Activated CD4-positive, alpha-beta T cell treated with anti-CD3 and anti-CD28 coated beads, Interleukin-2, amount 50 U/mL, for 48 hours (primary cell): ENCODE measurements around the gene TSG101.

Source experiments
- DNase-seq, 2 experiments: peaks; one replicate each; pipeline ENCODE4 v3.0.0-alpha.2; 2020

The TSG101 gene, protein sequence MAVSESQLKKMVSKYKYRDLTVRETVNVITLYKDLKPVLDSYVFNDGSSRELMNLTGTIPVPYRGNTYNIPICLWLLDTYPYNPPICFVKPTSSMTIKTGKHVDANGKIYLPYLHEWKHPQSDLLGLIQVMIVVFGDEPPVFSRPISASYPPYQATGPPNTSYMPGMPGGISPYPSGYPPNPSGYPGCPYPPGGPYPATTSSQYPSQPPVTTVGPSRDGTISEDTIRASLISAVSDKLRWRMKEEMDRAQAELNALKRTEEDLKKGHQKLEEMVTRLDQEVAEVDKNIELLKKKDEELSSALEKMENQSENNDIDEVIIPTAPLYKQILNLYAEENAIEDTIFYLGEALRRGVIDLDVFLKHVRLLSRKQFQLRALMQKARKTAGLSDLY

DNA sequence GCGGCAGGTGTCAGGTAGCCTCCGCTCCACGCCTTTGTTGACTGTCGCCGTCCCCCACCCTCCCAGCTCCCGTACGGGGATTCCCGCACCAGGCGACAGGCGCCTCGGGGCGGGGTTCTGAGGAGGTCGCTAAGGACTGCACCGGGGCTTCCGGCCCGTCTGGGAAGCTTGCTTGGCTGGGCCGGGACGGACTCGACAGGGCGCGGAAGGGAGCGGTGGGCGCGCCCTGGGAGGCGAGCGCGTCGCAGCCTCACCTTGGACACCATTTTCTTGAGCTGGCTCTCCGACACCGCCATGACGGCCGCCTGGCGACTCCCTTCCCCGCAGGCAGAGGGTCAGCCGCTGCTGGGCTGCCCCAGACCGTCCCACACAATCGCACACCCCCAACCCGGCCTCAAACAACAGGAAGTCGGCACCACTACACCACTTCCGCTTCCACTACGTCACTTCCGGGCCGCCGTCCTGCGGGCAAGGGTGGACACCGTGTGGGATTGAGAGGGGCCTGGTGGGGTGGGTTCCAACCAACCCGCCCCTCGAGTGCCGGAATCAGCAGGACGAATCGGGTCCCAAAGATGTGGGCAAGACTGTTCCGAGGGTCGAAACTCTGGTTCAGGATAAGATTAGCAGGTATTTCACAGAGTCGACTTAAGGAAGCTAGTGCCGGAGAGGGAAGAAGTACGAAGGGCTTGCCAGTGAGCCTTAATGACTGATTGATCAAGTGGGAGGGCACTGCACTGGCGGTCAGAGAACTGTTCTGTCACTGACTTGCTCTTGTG, at the start of gene TSG101:
Gene TSG101, minus strand, starts transcription at position 422 of the 776 bp plus-strand sequence. Its CDS starts 126 bp downstream, at position 296.
- peak; percentile 94 to 95 for DNase-seq

DNA sequence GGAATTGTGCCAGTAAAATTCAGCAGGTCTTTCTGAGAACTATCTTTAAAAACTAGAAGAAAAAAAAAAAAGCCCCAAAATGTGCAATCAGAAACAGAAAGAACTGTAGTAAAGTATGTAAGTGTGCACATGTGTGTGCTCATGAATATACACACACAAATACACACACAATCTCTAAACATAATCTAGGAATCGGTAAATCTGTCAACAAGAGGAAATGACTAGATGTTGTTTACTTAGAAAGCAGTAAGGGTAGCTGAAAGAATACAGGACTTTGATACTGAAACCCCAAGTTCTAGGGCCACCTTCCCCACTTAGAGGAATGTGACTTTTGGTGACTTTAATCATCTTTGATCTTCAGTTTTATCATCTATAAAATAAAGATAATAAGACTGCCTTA, 48.6 kb upstream of the TSG101 start:
- DNase-seq, result no peak

DNA sequence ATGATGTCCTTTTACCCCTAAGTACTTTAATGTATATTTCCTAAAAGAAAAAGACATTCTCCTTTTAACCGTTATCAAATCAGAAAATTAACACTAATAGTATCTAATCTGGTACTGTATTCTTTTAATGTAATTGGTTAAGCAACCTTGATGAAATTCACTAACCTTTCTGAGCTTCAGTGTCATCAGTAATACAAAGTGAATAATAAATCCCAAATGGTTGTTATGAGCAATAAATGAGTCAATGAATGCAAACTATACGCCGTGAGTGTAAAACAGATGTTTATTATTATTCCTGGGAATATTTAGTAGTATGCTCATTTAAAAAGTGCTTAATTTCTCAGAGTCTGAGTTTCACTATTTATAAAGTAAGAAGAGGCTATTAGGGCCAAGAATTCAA, 40.3 kb upstream of the TSG101 start:
- no peak for DNase-seq

DNA sequence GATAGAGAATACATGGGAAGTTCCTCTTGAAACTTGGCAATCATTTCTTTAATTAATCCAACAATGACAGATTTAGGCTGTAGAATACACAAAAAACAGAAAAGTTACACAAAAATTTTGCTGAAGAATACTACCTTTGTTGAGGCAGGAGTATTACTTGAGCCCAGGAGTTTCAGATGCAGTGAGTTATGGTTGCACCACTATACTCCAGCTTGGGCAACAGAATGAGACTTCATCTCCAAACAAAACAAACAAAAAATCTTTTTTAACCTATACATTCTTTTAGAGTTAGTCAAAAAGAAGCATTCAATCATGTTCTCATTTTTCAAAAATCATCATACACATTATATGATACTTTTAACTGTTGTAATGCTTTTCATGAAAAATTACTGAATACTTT, 39.7 kb upstream of the TSG101 start:
- DNase-seq, result no peak

DNA sequence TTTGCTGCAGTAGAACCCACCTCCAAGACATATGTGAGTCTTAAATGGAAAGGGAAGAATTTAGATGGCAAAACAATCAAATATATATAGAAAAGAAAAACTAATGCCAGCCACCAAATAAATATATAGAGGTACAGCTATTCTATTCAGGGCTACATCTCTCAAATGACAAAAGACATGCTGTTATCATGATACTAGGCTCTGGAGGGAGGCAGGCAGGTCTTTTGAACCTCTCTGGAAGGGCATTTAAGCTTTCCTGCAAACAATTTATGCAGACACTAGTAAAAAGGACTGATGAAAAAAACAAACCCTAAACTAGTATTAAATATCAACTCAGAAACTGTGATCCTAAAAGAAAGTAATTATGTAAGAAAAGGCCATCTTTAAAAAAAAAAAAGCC, 37.4 kb upstream of the TSG101 start:
- no peak for DNase-seq

DNA sequence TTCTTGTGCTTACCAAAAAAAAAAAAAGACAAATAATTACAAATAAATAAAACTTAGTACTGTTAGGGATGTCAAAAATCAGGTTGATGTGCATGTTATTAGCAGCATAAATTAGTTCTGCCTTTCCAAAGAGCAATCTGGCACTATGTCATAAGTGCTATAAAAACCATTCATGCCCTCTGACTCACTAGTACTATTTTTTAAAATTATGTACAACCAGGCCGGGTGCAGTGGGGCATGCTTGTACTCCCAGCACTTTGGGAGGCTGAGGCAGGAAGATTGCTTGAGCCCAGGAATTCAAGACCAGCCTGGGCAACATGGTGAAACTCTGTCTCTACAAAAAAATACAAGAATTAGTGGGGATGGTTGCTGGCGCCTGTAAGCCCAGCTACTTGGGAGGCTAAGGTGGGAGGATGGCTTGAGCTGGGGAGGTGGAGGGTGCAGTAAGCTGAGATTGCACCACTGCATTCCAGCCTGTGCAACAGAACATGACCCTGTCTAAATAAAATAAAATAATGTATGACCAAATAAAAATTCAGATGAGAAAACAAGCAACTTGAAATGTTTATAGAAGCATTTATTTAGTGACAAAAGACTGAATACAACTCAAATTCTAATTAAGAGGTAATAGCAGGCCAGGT, 36.5 kb upstream of the TSG101 start:
- no peak for DNase-seq

DNA sequence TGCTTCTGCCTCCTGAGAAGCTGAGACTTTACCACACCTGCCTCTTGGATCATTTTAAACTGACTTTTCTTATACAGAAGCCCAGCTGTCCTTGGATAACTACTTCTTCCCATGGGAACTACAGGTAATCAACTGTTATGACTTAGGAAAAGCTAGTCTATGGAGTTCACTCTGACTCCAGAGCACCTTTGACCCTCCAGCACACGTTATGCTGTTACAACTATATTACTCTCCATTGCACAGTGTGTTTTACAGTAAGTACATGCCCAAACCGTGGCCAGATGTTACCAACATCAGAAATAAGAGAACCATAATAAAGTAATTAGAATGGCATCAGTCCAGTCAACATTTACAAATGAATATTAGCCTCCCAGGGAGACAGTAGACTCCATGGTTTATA, 21.3 kb upstream of the TSG101 start:
- DNase-seq, result no peak

DNA sequence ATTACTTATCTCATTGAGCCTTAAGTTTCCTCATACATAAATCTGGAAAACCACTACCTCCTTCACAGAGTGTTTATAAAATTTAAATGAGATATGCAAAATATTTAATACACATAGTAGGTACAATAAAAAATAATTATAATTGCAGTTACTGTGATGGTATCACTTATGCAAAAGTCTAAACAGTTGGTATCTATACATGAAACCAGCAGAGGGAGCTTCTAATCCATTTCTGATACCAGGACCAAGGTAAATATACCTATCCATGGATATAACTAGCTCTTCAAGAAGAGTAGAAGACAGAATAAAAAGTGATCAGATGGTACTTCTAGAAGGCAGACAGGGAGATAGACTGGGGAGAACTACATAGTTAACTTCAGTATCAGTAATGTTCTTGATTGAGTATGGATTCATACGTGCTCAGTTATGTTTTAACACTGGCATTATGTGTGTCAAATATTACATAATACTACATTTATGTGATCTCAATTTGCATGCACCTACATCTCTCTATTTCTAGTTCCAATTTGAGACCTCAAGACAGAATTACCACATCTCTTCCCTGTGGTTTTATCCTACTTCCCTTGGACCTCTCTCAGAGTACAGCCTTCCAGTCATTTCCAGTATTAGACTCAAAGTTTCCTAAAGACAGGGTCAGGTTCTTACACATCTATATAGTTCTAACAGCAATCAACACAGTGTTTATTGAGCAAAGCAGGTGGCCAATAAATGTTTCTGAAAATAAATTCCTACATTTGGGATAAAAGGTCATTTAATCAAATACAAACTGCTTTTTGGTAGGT, 13.7 kb upstream of the TSG101 start:
- no peak for DNase-seq

DNA sequence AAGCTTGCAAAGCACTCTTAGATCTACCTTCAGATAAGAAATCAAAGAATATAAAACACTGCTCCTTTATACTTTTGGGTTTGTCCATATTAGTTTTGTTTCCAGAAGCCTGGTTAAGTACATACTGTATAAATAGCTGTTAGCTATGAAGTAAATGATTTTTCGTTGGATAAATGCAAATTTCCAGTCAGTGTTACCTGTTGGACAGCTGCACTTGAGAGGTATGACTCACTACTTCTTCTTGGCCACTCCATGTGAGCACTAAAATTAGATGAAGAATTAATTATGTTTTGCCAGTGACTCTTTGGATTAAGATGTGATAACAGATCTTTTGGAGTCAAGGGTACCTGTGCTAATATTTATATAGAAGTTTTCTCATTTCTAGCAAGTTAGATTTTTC, 9.5 kb upstream of the TSG101 start:
- DNase-seq, result no peak

DNA sequence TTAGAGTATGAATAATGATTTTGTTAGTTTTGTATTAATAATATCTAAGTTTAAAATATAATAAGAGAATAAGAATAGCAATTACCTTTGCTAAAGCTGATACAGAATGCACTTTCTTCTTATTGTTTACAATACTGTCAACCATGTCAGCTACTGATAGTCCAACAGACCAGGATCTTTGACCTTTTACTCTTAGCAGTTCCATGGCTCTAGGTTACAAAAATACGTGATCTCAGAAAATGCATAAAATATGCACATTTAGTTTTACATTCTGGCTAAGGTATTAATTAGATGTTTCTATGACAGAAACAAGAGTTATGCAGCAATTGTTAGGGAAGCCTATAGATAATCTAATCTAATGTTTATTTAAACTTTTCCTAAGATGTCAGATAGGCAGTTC, 7.5 kb upstream of the TSG101 start:
- DNase-seq, result no peak

DNA sequence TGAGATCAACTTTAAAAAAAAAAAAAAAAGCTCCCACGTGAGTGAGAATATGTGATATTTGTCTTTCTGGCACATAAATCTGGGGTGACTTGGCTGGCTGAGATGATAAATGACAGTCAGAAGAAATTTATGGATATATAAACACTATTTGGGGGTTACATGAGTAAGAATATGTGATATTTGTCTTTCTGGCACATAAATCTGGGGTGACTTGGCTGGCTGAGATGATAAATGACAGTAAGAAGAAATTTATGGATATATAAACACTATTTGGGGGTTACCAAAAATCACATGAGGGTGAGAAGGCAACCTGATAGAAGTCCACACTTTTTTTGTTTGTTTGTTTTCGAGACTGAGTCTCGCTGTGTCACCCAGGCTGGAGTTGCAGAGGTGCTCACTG, 6.6 kb upstream of the TSG101 start:
- DNase-seq, result no peak

DNA sequence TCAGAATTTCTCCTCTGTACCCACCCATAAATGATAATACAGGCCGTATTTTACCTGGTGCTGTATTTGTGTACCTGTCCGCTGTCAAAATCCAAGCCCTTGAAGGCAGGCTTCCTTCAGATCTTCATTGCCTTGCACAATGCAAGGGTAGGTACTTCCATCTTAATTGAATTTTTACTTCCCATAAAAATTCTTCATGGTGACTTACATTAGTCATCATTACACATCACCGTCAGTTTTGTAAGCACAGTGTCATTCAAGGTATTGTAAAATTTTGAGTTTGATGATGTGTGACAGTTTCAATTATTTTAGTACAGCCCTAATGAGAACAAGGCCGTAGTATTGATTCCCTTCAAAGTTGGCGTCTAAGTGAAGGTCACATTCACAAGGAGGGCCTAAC, 770 bp upstream of the TSG101 start:
- no peak for DNase-seq

DNA sequence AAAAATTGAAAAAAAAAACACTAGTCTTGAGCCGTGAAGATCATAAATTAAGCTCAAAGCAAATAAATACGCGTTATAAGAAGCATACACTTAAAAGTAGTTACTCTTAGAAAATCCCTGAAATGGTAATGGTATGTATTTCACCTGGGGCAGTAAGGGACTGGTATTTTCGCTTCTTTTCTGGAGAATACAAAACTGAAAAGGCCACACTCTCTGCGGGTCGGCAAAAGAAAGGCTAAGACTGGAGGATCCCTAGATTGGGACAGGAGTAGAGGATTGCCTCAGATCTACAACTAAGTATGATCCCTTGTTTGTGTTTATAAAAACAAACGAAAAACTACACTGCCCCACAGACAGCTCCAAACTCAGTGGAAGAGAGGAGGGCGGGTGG, 617 bp downstream of the TSG101 start:
- no peak for DNase-seq

DNA sequence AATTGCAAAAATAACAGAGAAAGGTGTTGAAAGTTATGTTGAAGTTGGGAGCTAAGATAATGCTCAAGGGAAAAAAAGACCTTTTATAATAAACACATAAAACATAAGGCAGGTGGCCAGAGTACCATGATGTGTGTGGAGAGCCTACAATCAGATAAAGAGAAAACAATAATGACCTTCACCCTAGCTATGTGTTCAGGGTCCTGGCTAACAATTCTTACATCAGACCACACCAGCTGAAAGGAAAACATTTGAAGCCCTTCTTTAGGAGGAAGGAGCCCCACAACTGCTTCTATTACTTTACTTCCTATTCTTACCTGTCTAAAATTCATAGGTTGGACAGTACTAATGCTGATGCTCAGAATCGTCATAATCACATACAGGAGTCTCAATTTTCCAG, 2.5 kb downstream of the TSG101 start:
- DNase-seq, result no peak

DNA sequence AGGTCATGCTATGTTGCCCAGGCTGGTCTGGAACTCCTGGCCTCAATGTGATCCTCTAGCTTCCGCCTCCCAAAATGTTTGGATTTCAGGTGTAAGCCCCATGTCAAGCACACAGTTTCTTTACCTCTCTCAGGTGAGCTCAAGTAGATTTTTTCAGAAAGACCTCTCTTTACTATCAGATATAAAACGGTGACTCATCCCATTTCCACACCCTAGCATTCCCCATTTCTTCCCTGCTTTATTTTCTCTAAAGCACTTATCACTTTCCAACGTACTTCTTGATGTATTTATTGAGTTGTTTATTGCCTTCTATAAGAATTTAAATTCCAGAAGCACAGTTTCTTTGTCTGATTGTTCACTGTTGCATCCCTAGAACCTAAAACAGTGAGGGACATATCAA, 3.7 kb downstream of the TSG101 start:
- no peak for DNase-seq

DNA sequence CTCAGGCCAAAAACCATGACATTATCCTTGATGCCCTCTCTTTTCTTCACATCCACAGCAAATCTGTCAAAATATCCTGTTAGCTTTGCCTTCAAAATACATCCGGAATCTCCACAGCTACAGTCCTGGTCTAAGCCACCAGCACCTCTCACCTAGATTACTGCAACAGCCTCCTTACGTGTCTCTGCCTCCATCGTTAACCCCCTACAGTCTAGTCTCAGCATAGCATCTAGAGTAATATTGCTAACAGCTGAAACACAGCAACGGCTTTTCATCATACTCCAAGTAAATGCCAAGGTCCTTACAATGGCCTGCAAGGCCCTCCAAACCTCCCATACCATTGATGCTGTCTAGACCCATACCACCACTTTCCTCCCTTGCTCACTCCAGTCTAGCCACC, 4.4 kb downstream of the TSG101 start:
- no peak for DNase-seq

DNA sequence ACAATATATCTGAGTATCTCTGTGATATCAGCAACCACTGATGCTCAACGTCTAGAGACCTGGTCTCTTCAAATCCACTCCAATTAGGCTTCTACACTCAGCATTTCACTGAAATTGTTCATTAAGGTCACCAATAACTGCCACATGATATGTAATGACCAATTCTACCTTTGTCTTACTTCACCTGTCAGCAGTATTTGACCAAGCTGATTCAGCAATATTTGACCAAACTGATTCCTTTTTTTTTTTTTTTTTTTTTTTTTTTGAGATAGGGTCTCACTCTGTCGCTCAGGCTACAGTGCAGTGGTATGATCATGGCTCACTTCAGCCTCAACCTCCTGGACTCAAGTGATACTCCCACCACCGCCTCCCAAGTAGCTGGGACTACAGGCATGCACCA, 5.6 kb downstream of the TSG101 start:
- DNase-seq, result no peak

DNA sequence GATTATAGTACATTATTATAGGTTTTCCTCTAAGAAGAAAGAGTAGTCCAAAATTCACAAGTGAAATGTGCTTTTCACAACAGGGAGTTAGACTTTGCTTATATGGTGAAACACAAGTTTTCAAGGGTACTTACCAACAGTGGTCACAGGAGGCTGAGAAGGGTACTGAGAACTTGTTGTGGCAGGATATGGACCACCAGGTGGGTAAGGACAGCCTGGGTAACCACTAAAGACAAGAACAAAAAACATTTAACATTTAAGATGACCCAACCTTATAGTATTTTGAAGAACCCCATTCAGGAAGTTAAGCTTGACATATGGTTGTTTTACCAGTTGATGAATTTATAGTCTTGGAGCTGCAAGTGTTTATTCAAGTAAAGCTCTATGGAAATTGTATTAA, 24.4 kb downstream of the TSG101 start:
- DNase-seq, result no peak

DNA sequence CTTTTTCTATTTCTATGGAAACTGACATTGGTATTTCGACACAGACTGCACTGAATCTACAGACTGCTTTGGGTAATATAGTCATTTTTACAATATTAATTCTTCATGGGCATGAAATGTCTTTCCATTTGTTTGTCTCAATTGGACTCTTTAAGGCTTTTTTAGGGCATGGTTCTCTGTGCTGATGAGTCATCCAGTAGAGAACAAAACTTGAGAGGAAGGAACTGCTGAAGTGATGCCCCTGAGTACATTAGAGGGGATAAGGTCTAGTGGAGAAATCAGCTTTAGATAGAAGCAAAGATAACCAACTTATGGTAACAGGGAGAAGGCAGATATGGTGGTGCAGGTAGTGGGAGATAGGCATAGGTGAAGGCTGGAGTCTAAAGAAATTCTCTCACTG, 25.1 kb downstream of the TSG101 start:
- DNase-seq, result no peak

DNA sequence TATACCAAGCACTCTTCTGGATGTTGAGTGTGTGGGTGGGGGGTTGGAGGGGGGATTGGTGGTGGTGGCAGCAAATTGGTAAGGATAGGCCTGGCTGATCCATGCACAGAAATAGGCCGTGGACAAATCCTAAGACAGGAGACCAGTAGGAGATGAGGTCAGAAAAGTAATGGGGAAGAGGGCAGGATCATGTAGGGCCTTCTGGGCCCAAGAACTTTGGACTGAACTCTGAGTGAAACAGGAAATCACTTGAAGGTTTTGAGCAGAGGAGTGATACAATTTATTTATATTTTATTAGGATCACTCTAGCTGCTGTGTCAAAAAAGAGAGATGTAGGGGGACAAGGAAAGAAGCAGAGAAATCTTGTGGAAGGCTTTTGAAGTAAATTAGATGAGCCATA, 28.7 kb downstream of the TSG101 start:
- no peak for DNase-seq

DNA sequence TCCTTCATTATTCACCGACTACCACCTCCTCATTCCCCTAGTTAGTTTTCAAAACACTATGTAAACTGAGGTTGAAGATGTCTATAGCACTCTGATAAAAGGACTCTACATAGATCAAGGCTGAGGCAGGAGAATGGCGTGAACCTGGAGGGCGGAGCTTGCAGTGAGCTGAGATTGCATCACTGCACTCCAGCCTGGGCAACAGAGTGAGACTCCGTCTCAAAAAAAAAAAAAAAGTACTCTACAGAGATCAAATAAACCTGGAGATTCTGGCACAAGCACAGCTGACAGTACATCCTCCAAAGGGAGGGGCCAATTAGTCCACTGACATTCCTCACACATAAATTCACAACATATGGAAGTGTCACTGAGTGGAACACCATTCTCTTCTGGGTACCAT, 31.0 kb downstream of the TSG101 start:
- no peak for DNase-seq

DNA sequence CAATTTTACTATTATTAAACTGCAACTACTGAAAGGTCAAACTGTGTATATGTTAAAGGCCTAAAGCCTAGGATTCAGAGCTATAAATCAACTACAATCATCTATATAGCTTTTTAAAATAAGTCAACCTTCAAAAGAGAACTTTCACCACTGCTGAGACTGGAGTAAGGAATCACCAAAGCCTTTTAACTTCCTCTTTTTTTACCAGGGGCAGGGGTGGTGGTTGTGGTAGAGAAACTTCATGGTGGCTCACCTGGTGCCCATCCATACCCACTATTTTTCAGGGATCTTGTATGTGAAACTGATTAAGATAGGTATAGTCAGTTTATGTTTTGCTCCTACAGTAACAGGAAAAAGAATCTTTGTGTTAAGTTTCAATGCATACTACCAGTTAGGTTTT, 31.5 kb downstream of the TSG101 start:
- no peak for DNase-seq

DNA sequence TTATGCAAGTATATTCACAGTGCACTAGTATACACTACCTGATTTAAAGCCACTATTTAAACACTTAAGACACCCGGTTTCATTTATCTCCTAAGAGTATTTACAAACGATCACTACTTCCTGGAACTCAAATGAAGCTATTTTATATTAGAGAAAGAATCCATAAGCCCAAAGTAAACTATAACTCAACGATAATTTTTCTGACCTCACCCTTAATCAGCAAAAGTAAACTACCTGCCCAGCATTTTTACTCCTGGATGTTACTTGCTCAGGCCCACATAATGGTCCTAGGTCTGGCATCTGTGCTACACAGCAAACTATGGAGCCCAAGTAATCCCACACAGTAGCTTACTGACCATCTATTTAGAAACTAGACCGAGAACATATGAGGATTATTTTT, 33.4 kb downstream of the TSG101 start:
- no peak for DNase-seq
